ENCODE results near the gene PARP1. TPM values are rescaled to one million over a fixed set of nuclear protein-coding genes. Genes with fewer than 3 reads are reported as not detected.

Gene PARP1
- total RNA-seq, 1 donor from 2014 or later: 237 TPM

DNA sequence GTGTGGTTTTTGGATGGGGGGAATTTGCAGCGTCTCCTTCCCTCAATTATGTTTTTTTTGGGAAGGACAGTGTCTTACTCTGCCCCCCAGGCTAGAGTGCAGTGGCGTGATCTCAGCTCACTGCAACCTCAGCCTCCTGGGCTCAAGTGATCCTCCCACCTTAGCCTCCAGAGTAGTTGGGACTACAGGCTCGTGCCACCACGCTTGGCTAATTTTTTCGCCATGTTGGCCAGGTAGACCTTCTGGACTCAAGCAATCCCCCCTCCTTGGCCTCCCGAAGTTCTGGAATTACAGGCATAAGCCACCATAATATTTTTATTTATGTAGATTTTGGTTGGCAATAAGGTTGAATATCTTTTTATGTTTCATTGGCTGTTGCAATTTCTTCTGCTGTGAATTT is 9.5 kb upstream of the PARP1 start:
- Mint-ChIP-seq H3K27ac (no peak overlapping the region), H3K4me3 (no peak overlapping the region), H3K9me3 (no peaks in the 10 kb centered on the region), H3K4me1 (peaks cover 13% of the 10 kb centered on the region), H3K36me3 (no peaks in the 10 kb centered on the region), H3K27me3 (ENCODE audit: insufficient read depth, low read depth) (peaks cover 3% of the 10 kb centered on the region)
- TF ChIP-seq EZH2 (IDR thresholded peaks at IDR 0.05): no peak
- TF ChIP-seq EZH2phosphoT487 (IDR thresholded peaks at IDR 0.05): no peak
- TF ChIP-seq, protein P1, sequence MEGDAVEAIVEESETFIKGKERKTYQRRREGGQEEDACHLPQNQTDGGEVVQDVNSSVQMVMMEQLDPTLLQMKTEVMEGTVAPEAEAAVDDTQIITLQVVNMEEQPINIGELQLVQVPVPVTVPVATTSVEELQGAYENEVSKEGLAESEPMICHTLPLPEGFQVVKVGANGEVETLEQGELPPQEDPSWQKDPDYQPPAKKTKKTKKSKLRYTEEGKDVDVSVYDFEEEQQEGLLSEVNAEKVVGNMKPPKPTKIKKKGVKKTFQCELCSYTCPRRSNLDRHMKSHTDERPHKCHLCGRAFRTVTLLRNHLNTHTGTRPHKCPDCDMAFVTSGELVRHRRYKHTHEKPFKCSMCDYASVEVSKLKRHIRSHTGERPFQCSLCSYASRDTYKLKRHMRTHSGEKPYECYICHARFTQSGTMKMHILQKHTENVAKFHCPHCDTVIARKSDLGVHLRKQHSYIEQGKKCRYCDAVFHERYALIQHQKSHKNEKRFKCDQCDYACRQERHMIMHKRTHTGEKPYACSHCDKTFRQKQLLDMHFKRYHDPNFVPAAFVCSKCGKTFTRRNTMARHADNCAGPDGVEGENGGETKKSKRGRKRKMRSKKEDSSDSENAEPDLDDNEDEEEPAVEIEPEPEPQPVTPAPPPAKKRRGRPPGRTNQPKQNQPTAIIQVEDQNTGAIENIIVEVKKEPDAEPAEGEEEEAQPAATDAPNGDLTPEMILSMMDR (IDR thresholded peaks at IDR 0.05): no peak
- no peak overlapping the region for H3K27ac ChIP-seq
- no peaks in the 10 kb centered on the region for H3F3A ChIP-seq (ENCODE audit: low read depth)
- H3K4me2 ChIP-seq: no peak overlapping the region
- no peak overlapping the region for H3K4me3 ChIP-seq
- no peaks in the 10 kb centered on the region for H3K4me1 ChIP-seq
- H2AFZ ChIP-seq (replicated peaks): no peak overlapping the region
- no peak for DNase-seq (ENCODE audit: low spot score)
- H3K27me3 ChIP-seq: no peaks in the 10 kb centered on the region
- no peaks in the 10 kb centered on the region for H3K9me3 ChIP-seq (ENCODE audit: low read depth)
- H4K20me1 ChIP-seq (ENCODE audit: low read depth): no peaks in the 10 kb centered on the region
- no peak overlapping the region for H3K9ac ChIP-seq
- no peaks in the 10 kb centered on the region for H3K36me3 ChIP-seq
- no peaks in the 10 kb centered on the region for H3K79me2 ChIP-seq (ENCODE audit: low read depth)

DNA sequence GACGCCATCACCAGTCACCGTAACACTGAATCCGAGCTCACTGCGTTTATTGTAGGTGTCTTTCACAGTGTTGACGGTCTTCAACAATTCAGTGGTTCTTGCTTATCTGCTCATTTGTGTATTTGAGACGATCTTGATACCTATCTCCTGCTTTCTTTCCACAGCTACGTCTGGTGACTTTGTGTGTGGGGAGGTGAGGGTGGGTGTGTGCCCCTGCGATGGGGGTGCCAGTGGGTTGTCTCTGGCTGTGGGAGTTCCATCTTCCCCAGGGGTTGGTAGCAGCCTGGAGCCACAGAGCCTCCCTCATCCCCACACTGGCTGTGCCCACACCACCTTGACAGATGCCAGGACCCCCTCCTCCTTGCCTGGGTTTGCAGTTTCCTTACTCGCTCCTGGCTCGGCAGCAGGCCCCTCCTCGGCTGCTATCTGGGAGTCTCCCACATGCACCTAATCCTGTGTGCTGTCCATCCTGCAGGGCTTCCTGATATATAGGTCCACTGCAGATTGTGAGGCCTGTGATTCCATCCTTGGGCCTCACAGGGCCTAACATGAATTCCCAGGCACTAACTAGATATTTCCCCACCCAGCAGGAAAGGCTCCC is 6.3 kb upstream of the PARP1 start:
- Mint-ChIP-seq H3K36me3 (no peaks in the 10 kb centered on the region), H3K4me1 (peaks cover 7% of the 10 kb centered on the region), H3K27ac (no peak overlapping the region), H3K9me3 (no peaks in the 10 kb centered on the region), H3K4me3 (no peak overlapping the region), H3K27me3 (ENCODE audit: insufficient read depth, low read depth) (peaks cover 6% of the 10 kb centered on the region)
- H3K4me2 ChIP-seq: no peak overlapping the region
- TF ChIP-seq EZH2 (IDR thresholded peaks at IDR 0.05) (no peak), EZH2phosphoT487 (IDR thresholded peaks at IDR 0.05) (no peak)
- TF ChIP-seq, protein P1 (IDR thresholded peaks at IDR 0.05): no peak
- no peak overlapping the region for H2AFZ ChIP-seq (replicated peaks)
- H4K20me1 ChIP-seq (ENCODE audit: low read depth): no peaks in the 10 kb centered on the region
- no peak overlapping the region for H3K4me3 ChIP-seq
- H3K9me3 ChIP-seq (ENCODE audit: low read depth): no peaks in the 10 kb centered on the region
- no peaks in the 10 kb centered on the region for H3K27me3 ChIP-seq
- no peaks in the 10 kb centered on the region for H3K79me2 ChIP-seq (ENCODE audit: low read depth)
- H3F3A ChIP-seq (ENCODE audit: low read depth): no peaks in the 10 kb centered on the region
- no peaks in the 10 kb centered on the region for H3K4me1 ChIP-seq
- DNase-seq (ENCODE audit: low spot score): no peak
- no peak overlapping the region for H3K27ac ChIP-seq
- no peaks in the 10 kb centered on the region for H3K36me3 ChIP-seq
- H3K9ac ChIP-seq: no peak overlapping the region

DNA sequence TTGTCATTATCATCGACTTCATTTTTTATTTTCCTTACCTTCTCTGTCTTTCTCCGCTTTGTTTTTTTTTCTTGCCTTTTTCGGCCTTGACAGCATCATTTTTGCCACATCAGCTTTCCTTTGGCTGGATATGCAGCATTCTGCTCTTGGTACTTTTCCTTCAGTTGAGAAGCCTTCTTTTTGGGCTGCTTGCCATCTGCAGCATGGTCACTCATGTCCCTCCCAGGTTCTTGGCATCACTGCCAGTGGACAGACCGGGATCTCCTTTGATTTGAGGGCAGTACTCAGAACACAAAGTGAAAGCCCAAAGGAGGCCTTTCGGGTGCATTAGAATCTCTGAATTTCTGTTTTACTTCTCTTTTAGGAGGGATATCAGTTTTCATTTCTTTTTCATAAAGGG is 3.7 kb upstream of the PARP1 start:
- Histone ChIP-seq H4K20me1 (ENCODE audit: low read depth) (peaks cover 8% of the 10 kb centered on the region), H3F3A (ENCODE audit: low read depth) (peaks cover 14% of the 10 kb centered on the region)

More for the DNA sequence above, 3.7 kb upstream of the PARP1 start:
- Histone ChIP-seq H3K79me2 (ENCODE audit: low read depth) (peaks cover 10% of the 10 kb centered on the region), H3K4me3 (no peak overlapping the region), H2AFZ (replicated peaks) (no peak overlapping the region), H3K27ac (no peak overlapping the region), H3K9ac (no peak overlapping the region), H3K36me3 (no peaks in the 10 kb centered on the region), H3K9me3 (ENCODE audit: low read depth) (no peaks in the 10 kb centered on the region), H3K4me2 (no peak overlapping the region), H3K27me3 (no peaks in the 10 kb centered on the region), H3K4me1 (peaks cover 5% of the 10 kb centered on the region)
- peaks cover 5% of the 10 kb centered on the region for H3K4me1 Mint-ChIP-seq
- TF ChIP-seq, protein P1 (IDR thresholded peaks at IDR 0.05): no peak
- H3K9me3 Mint-ChIP-seq: no peaks in the 10 kb centered on the region
- no peak for DNase-seq (ENCODE audit: low spot score)
- no peak overlapping the region for H3K4me3 Mint-ChIP-seq
- H3K27ac Mint-ChIP-seq: no peak overlapping the region
- H3K27me3 Mint-ChIP-seq (ENCODE audit: insufficient read depth, low read depth): peaks cover 7% of the 10 kb centered on the region
- no peaks in the 10 kb centered on the region for H3K36me3 Mint-ChIP-seq

All from neural progenitor cell (in vitro differentiated cells).